HG03457 (cell line): ENCODE measurements around the gene SHOX.
"Not testable (repeated sequence)": the region's sequence is repeated elsewhere in the genome, so short reads cannot be mapped to it uniquely, and the experiment has no call there.

Experiments used
- ATAC-seq: cut with Tn5 transposase; IDR thresholded peaks from one replicate; pipeline ENCODE4 v1.9.1; 2021; ENCODE audit warnings: moderate number of reproducible peaks; ENCODE audit not compliant: unreplicated experiment

The SHOX gene

DNA sequence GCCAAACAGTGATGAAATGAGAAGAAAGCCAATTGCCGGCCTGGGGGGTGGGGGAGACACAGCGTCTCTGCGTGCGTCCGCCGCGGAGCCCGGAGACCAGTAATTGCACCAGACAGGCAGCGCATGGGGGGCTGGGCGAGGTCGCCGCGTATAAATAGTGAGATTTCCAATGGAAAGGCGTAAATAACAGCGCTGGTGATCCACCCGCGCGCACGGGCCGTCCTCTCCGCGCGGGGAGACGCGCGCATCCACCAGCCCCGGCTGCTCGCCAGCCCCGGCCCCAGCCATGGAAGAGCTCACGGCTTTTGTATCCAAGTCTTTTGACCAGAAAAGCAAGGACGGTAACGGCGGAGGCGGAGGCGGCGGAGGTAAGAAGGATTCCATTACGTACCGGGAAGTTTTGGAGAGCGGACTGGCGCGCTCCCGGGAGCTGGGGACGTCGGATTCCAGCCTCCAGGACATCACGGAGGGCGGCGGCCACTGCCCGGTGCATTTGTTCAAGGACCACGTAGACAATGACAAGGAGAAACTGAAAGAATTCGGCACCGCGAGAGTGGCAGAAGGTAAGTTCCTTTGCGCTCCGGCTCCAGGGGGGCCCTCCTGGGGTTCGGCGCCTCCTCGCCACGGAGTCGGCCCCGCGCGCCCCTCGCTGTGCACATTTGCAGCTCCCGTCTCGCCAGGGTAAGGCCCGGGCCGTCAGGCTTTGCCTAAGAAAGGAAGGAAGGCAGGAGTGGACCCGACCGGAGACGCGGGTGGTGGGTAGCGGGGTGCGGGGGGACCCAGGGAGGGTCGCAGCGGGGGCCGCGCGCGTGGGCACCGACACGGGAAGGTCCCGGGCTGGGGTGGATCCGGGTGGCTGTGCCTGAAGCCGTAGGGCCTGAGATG is at the start of gene SHOX:
SHOX (plus strand) TSS at position 180 of the 885 bp plus-strand sequence; CDS start at position 287, 107 bp downstream.
- no peak for ATAC-seq

DNA sequence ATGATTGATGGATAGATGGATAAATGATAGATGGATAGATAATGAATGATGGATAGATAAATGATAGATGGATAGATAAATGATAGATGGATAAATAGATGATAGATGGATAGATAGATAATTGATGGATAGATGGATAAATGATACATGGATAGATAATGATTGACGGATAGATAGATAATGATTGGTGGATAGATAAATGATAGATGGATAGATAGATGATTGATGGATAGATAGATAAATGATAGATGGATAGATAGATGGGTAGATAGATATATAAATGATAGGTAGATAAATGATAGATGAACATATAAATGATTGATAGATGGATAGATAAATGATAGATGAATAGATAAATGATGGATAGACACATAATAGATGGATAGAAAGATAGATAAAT is 49.5 kb upstream of the SHOX start:
- ATAC-seq, result no peak

DNA sequence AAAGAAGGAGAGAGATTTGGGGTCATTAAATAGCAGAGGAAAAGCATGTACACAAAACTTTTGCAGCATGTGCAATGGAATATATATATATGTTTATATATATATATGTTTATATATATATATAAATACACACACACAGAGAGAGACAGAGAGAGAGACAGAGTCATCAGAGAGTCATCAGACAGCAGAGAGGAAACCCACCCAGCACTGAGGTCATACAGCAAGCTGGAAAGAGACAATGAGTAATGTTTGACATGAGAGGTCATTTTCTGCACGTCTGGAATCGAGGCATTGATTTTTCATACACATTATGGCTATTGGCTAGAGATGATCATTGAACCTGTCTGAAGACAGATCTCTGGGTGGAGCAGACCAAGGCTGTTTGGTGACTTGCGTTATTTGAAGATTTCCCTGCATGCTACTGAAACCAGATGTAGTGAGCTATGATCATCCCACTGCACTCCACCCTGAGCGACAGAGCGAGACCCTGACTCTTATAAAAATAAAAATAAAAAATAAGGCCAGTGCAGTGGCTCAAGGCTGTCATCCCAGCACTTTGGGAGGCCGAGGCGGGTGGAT is 48.8 kb upstream of the SHOX start:
- ATAC-seq, result no peak

DNA sequence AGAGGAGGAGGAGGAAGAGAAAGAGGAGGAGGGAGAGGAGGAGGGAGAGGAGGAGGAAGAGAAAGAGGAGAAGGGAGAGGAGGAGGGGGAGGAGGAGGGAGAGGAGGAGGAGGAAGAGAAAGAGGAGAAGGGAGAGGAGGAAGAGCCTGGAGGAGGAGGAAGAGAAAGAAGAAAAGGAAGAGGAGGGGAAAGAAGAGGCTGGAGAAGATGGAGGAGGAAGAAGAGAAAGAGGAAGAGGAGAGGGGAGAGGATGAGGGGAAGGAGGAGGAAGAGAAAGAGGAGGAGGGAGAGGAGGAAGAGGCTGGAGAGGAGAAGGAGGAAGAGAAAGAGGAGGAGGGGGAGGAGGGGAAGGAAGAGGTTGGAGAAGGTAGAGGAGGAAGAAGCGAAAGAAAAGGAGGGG is 46.0 kb upstream of the SHOX start:
- ATAC-seq, result no peak

DNA sequence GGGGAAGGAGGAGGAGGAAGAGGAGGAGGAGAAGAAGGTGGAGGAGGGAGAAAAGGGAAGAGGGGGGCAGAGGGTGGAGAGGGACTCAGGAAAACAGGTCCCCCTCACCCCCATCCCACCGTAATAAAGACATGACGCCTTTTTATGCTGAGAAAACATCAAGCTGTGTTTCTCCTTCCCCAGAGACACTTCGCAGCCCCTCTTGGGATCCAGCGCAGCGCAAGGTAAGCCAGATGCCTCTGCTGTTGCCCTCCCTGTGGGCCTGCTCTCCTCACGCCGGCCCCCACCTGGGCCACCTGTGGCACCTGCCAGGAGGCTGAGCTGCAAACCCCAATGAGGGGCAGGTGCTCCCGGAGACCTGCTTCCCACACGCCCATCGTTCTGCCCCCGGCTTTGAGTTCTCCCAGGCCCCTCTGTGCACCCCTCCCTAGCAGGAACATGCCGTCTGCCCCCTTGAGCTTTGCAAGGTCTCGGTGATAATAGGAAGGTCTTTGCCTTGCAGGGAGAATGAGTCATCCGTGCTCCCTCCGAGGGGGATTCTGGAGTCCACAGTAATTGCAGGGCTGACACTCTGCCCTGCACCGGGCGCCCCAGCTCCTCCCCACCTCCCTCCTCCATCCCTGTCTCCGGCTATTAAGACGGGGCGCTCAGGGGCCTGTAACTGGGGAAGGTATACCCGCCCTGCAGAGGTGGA is 45.3 kb upstream of the SHOX start:
- ATAC-seq, result no peak

DNA sequence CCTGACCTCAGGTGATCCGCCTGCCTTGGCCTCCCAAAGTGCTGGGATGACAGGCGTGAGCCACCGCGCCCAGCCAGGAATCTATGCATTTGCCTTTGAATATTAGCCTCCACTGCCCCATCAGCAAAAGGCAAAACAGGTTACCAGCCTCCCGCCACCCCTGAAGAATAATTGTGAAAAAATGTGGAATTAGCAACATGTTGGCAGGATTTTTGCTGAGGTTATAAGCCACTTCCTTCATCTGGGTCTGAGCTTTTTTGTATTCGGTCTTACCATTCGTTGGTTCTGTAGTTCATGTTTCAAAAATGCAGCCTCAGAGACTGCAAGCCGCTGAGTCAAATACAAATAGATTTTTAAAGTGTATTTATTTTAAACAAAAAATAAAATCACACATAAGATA is 44.2 kb upstream of the SHOX start:
- no peak for ATAC-seq

DNA sequence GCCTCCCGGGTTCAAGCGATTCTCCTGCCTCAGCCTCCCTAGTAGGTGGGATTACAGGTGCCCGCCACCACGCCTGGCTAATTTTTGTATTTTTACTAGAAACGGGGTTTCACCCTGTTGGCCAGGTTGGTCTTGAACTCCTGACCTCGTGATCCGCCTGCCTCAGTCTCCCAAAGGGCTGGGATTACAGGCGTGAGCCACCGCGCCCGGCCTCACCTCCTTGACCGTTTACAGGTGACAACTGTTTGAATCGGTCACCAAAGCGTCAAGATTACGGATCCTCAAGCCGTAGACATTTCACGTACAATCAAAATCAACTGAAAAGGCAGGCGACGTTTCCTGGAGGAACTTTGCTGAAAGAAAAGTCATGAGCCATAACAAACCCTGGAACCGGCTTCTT is 41.3 kb upstream of the SHOX start:
- not testable (repeated sequence) for ATAC-seq

DNA sequence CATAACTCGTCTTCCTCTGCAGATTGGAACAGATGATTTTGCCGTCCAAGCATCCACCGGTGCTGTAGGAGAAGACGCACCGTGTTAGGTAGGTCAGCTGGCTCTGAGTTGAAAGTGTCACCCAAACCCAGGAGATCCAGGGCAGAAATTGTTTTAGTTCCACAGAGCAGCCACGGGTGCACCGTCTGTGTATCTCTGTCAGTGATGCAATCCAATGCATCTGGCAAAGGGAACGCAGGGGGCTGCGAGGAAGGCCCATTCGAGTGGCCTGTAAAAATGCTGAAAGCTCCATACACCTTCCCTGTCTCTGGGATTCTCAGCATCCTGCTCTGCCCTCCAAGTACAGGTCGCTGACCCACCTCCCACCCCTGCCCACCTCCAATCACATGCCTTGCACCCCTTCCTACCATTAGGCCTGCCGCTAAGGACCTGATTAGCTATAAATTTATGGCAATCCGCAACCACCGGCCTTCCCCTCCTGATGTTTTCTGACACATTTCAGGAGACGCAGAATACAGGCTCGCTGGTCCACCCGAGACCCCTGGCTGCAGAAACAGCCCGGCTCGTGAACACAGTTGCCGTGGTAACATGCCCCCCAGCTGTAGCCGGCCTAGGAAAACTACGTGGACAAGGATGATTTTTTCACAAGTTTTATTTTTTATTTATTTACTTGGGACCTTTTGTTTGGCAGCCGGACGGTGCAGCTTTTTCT is 39.7 kb upstream of the SHOX start:
- ATAC-seq, result no peak

DNA sequence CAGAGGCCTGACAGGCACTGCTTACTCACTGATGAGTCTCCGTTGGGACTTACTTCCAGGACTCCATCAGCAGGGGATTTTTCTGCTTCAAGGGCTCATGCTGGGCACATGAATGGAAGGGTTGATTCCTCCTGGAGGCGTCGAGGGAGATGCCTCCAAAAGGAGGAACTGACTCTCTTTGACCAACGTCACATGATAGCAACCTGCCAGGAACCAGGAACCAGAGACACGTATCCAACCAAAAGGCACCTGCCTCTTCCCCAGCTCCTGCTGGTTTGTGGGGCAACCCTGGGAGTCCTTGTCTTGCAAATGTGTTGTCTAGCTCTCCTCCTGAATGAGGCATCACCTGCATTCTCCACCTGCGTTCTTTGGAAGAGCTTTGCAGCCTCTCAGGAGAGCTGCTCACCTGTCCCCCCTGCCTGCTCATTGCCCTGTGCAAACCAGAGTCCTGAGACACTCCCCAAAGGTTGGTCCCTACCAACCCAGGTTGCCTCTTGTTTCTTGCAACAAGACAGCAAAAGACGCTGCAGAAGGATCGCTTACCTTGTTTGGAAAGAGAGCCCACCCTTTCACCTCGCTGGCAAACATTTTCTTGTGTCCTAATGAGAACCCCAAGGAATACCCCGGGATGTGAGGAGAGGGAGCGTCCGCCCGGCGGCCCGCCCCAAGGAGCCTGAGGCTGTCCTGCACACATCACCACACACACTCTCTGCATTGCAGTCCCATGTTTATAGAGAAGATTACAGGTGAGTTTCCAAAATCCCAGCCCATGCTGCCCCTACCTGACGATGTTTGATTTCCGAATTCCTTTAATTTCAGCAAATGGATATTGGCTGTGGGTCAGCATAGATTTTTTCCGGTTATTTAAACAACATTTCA is 30.5 kb upstream of the SHOX start:
- no peak for ATAC-seq

DNA sequence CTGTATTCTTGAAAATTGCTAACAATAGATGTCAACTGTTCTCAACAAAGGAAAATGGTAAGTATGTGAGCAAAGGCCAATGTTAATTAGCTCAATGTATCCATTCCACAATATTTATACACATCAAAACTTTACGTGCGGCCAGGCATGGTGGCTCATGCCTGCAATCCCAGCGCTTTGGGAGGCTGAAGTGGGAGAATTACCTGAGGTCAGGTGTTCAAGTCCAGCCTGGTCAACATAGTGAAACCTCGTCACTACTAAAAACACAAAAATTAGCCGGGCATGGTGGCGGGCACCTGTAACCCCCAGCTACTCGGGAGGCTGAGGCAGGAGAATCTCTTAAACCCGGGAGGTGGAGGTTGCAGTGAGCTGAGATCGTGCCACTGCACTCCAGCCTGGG is 27.6 kb upstream of the SHOX start:
- ATAC-seq, result not testable (repeated sequence)

DNA sequence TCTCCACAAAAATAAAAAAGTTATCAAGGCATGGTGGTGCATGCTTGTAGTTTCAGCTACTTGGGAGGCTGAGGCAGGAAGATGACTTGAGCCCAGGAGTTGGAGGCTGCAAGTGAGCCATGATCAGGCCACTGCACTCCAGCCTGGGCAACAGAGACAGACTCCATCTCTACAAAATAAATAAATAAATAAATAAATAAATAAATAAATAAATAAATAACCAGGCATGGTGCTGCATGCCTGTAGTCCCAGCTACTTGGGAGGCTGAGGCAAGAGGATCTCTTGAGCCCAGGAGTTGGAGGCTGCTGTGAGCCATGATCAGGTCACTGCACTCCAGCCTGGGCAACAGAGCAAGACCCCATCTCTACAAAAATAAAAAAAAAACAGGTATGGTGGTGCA is 26.0 kb upstream of the SHOX start:
- ATAC-seq, result not testable (repeated sequence)

DNA sequence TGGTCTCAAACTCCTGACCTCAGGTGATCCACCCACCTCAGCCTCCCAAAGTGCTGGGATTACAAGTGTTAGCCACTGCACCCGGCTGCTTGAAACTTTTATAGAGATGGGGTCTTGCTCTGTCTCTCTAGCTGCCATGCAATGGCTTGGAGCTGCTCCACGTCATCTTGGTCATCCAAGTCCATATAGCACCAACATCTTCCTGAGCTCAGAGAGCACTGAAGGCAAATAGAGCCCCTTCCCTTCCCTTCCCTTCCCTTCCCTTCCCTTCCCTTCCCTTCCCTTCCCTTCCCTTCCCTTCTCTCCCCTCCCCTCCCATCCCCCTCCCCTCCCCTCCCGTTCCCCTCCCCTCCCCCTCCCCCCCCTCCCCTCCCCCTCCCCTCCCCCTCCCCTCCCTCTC is 22.5 kb upstream of the SHOX start:
- ATAC-seq, result not testable (repeated sequence)

DNA sequence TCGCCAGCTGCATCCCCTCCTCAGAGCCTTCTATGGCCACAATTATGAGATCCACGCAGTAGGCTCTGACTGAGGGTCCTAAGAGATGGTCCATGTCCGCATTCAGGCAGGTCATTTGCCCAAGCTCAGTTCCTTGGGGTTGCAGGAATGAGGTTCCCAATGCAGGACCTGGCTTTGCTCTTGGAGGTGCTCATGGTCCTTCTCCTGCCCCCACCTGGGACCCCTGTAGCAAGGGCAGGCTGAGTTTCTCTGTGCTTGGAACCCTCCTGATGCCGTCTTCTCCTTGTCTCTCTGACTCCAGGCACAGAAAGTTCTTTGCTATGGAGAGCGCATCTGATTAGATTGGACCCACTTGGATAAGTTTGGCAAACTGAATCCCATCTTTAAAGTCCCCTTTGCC is 16.5 kb upstream of the SHOX start:
- no peak for ATAC-seq

DNA sequence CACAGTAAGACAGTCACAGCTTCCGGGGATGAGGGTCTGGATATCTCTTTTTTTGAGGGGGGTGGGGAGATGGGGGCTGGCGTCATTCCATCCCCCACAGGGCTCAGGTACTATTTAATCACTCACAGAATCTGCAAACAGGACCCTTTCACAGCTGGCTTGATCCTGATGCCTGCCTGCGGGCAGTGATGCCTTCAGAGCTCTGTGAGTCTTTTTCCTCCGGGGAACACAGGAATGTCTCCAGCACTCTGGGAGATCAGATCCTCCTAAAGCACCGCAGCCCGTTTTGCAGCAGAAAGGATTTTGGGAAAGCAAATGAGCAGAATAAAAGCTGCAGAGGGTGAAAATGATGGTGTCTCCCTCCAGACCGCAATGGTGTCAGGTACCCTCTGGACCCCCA is 13.2 kb upstream of the SHOX start:
- ATAC-seq, result no peak

DNA sequence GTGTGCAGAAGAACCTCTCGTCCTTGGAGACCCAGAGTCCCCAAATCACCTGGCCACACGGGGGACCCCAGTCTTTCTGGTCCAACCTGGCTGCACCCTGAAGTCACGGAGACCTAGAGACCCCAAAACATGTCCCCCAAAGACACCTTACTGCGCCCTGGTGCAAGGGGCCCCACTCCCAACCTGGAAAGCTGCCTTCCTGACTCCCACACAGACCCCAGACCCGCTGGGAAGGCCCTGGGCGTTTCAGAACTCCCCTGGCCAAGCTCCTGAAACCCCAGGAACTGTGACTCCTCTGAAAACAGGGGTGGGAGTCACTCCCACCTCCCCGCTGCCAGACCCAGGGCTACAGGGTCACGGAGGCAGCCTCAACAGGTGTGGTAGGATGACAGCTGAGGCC is 12.7 kb upstream of the SHOX start:
- ATAC-seq, result no peak

DNA sequence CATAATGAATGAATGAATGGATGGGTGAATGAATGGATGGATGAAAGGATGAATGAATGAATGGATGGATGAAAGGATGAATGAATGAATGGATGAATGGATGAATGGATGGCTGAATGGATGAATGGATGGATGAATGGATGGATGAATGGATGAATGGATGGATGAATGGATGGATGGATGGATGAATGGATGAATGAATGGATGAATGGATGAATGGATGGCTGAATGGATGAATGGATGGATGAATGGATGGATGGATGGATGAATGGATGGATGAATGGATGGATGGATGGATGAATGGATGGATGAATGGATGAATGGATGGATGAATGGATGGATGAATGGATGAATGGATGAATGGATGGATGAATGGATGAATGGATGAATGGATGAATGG is 12.3 kb upstream of the SHOX start:
- not testable (repeated sequence) for ATAC-seq

DNA sequence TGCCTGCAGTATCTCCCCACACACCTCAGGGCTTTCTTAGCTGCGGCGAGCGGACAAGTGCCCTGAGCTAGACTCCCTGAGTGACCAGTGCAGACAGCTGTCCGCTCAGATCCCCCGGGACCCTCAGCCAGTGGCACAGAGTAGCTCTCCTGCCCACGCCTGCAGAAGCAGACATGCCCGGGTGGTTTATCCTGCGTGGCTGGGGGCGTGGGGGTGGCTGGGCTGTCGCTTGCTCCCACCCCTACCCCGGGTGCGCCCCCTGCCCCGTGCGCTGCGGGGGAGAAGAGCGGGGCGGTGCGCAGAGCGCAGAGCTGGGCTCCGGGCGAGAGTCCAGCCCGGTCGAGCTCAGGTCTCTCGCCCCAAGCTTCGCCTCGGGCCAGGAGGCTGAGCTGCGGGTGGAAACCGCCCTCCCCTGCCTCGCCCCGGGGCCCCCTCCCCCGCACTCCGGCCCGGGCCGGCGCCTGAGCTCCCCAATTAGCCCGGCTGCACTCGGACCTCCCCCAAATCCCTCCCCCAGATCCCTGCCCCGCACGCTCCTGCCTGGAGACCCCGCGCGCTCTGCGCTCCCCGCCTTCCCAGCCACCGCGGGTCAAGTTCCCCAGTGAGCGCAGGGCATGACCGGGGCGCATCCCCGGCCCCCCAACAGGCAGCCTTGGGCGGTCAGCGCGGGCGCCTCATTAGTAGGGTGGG is 11.7 kb upstream of the SHOX start:
- no peak for ATAC-seq

DNA sequence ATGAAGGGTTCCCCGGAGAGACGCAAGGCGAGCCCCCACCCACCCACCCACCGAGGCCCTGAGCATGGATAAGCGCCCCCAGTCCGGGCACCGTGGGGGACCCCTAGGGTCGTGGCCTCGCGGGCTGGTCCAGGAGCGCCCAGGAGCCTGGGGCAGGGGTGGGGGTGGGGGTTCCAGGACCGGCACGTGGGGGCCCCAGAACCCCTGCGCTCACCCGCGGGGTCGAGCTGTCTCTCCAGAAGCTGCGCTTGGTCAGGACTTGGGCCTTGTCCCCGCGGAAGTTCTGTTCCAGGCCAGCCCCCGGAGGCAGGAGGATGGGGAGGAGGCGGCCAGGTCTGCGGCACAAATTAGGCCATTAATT is 11.2 kb upstream of the SHOX start:
- no peak for ATAC-seq

DNA sequence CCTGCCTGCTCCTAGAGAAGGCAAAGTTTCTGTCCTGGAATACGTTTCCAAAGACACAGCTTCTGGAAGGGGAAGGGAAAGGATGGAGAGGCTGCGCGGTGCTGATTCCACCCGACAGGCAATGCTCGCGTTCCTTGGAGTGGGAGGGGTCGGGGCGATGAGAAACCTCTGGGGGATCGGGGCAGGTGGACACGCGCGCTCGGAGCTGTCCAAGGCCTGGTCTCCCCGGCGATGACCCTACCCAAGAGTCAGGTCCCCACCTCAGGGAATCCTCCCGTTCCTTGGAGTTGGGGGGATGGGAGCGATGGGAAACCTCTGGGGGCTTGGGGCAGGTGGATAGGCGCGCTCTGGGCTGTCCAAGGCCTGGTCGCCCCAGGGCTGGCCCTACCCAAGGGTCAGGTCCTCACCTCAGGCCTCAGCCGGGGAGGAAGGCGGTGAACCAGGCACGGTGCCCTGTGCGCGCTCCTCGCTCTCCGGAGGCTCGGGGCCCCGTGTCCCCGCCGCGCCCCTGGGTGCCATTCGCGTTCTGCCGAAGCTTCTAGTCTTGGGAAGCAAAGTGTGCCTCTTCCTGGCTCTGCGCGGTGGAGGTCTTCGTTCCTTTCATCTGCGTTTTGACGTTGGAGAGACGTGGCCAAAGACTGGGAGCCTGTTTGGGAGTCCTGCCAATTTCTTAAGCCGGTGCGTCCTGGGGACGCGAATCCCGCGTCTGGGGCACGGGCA is 10.6 kb upstream of the SHOX start:
- no peak for ATAC-seq
